Gastroesophageal sphincter (tissue), 3 donors: ENCODE measurements around the gene TRIM15.

ENCODE experiments used
- POLR2A ChIP-seq, 2 donors: fragments of 450-650 bp; IDR thresholded peaks; one replicate each; pipeline ENCODE4 v1.6.1; 2017; ENCODE audit warnings: antibody characterized with exemption in 2 of 2, mild to moderate bottlenecking in 2 of 2, moderate library complexity in 1 of 2
- TF ChIP-seq, protein P1 (sequence below), 4 experiments: fragments of 200-600 bp in 2 of 4; fragments of 450-650 bp in 2 of 4; sonication (generic) in 1 of 4; IDR thresholded peaks; one replicate each; pipeline ENCODE4 v1.5.1; 2017 to 2019; ENCODE audit warnings: antibody characterized with exemption in 4 of 4, mild to moderate bottlenecking in 2 of 4, moderate library complexity in 2 of 4

DNA sequence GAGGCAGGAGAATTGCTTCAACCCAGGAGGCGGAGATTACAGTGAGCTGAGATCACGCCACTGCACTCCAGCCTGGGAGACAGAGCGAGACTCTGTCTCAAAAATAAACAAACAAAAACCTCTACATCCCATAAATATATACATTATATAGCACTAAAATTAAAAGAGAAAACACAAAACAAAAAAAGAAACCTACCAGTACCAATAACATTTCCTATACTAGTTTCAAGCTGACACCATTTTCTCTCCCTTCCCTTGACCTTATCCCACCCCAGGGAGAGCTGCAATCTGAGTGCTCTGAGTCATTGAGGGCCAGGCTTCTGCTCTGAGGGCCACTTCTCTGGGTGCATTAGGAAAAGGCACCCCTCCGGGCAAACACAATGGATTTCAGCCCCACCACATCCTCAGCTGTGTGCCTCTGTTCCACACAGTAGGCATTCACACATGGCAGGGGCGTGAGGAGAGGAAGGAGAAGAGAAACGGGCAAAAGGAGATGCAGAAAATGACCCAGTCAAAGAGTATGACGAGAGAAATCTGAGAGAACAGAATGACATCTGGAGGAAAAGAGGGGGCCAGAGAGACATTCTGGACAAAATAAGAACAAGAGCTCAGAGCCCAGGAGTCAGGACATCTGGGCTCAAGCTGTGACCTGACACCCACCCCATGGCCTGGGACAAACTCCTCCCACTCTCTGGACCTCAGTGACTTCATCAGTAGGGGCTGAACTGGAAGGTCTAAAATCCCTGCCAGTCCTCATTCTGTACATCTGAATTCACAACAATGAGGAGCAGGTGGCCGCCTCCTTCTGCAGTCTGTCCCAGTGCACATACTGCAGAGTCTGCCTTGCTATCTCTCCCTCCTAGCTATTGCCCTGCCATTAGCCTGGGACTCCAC lies 31.7 kb downstream of the TRIM15 start:
- no peak for TF ChIP-seq POLR2A (IDR thresholded peaks at IDR 0.05)
- TF ChIP-seq, protein P1, sequence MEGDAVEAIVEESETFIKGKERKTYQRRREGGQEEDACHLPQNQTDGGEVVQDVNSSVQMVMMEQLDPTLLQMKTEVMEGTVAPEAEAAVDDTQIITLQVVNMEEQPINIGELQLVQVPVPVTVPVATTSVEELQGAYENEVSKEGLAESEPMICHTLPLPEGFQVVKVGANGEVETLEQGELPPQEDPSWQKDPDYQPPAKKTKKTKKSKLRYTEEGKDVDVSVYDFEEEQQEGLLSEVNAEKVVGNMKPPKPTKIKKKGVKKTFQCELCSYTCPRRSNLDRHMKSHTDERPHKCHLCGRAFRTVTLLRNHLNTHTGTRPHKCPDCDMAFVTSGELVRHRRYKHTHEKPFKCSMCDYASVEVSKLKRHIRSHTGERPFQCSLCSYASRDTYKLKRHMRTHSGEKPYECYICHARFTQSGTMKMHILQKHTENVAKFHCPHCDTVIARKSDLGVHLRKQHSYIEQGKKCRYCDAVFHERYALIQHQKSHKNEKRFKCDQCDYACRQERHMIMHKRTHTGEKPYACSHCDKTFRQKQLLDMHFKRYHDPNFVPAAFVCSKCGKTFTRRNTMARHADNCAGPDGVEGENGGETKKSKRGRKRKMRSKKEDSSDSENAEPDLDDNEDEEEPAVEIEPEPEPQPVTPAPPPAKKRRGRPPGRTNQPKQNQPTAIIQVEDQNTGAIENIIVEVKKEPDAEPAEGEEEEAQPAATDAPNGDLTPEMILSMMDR (IDR thresholded peaks at IDR 0.05): no peak
